HUES6 (cell line): Measurements from ENCODE around the gene AAR2.

Experiments used
- H3K27ac ChIP-seq: 2 replicates; pipeline ENCODE4 v1.7.0; 2013; ENCODE audit warnings: low read depth, mild to moderate bottlenecking, low read length, inconsistent platforms
- H3K27me3 ChIP-seq: 2 replicates; pipeline ENCODE4 v1.6.1; 2013; ENCODE audit warnings: low read length; ENCODE audit not compliant: control insufficient read depth, insufficient read depth
- H3K36me3 ChIP-seq: 2 replicates; pipeline ENCODE4 v1.6.1; 2013; ENCODE audit warnings: low read length; ENCODE audit not compliant: control insufficient read depth, insufficient read depth
- H3K4me1 ChIP-seq: 2 replicates; pipeline ENCODE4 v1.6.1; 2013; ENCODE audit warnings: low read length; ENCODE audit not compliant: control insufficient read depth, insufficient read depth
- H3K4me3 ChIP-seq: 2 replicates; pipeline ENCODE4 v1.5.1; 2013; ENCODE audit warnings: low read depth, low read length
- H3K9ac ChIP-seq: one replicate; pipeline ENCODE4 v1.6.1; 2013; ENCODE audit warnings: mild to moderate bottlenecking, low read length
- H3K9me3 ChIP-seq: 2 replicates; pipeline ENCODE4 v1.6.1; 2013; ENCODE audit warnings: low read depth, low read length; ENCODE audit not compliant: control insufficient read depth, insufficient read depth

The AAR2 gene

GRCh38 chr20:36206068-36206467, 30.2 kb upstream of the AAR2 start:
- no peak overlapping the region for H3K27ac ChIP-seq
- no peak overlapping the region for H3K4me3 ChIP-seq
- H3K27me3 ChIP-seq: no peaks in the 10 kb centered on the region
- no peak overlapping the region for H3K9ac ChIP-seq
- no peaks in the 10 kb centered on the region for H3K9me3 ChIP-seq
- 0 out of 2 replicates have a peak, but pooled peaks cover 3% of the 10 kb centered on the region for H3K4me1 ChIP-seq
- H3K36me3 ChIP-seq: 0 out of 2 replicates have a peak, but pooled peaks cover 3% of the 10 kb centered on the region

DNA sequence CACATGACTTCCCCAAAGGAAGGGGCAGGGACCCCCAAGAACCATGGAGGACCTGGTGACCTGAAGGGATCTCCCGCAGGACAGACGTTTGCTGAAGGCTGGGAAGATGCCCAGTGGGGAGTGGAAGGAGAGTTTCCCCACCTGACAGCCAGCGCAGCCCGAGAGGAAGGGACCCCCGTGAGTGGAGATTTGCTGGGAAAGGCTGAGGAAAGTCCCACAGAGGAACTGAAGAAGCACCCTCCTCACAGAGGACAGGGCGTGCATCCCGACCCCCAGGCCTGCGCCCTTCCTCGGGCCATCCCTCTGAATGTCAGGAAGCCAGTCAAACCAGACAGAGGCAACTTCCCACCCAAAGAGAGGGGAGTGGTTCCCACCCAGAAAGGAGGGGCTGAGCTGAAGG, 29.6 kb upstream of the AAR2 start:
- Histone ChIP-seq H3K27me3 (no peaks in the 10 kb centered on the region), H3K4me3 (no peak overlapping the region), H3K4me1 (0 out of 2 replicates have a peak, but pooled peaks cover 3% of the 10 kb centered on the region), H3K9me3 (no peaks in the 10 kb centered on the region), H3K27ac (no peak overlapping the region), H3K36me3 (0 out of 2 replicates have a peak, but pooled peaks cover 3% of the 10 kb centered on the region), H3K9ac (no peak overlapping the region)

- H3K27ac ChIP-seq: no peak overlapping the region
- H3K9ac ChIP-seq: no peak overlapping the region
- 0 out of 2 replicates have a peak, but pooled peaks cover 3% of the 10 kb centered on the region for H3K4me1 ChIP-seq
- H3K9me3 ChIP-seq: no peaks in the 10 kb centered on the region
- no peaks in the 10 kb centered on the region for H3K27me3 ChIP-seq
- 0 out of 2 replicates have a peak, but pooled peaks cover 3% of the 10 kb centered on the region for H3K36me3 ChIP-seq
- no peak overlapping the region for H3K4me3 ChIP-seq
Observed at GRCh38 chr20:36207602-36208001, 28.7 kb upstream of the AAR2 start.

DNA sequence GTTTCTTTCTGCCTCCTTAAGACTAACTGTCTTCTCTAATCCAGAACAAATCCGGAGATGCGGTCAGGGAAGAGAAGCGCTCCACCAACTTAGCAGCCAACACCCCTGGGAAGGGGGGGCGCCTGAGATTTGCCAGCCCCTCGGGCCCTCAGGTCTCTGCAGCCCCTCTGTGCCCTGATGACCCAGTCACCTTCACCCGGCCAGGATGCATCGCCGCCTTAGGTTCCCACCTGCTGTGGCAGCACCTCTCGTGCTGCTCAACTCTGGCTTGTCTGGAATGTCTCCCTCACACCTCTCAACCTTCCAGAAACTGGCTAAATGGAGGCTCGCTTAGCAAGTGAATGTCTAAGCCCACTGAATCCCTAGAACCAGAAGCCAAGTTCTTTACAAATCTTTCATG, 28.0 kb upstream of the AAR2 start:
- Histone ChIP-seq H3K36me3 (0 out of 2 replicates have a peak, but pooled peaks cover 3% of the 10 kb centered on the region), H3K9me3 (no peaks in the 10 kb centered on the region), H3K27ac (no peak overlapping the region), H3K9ac (no peak overlapping the region), H3K27me3 (no peaks in the 10 kb centered on the region), H3K4me1 (no peaks in the 10 kb centered on the region), H3K4me3 (no peak overlapping the region)

GRCh38 chr20:36210436-36211021, 25.7 kb upstream of the AAR2 start:
- H3K9ac ChIP-seq: no peak overlapping the region
- H3K4me1 ChIP-seq: no peaks in the 10 kb centered on the region
- H3K27me3 ChIP-seq: no peaks in the 10 kb centered on the region
- H3K27ac ChIP-seq: no peak overlapping the region
- H3K36me3 ChIP-seq: 0 out of 2 replicates have a peak, but pooled peaks cover 3% of the 10 kb centered on the region
- no peak overlapping the region for H3K4me3 ChIP-seq
- no peaks in the 10 kb centered on the region for H3K9me3 ChIP-seq

DNA sequence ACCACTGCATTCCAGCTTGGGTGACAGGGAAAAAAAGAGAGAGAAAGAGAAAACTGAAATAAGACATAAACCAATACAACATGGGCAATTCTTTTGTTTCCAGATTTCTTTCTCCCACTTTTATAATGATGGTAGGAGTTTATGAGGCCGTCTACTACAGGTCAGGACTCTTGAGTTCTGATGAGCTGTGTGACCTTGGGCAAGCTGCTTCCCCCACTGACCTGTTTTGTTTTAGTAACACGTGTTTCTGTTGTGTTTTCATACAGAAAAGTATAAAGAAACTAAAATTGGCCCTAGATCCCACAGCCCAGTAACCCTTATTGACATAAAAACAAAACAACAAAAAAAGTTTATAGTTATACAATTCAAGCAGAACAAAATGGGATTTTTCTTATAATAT, 22.9 kb upstream of the AAR2 start:
- H3K27me3 ChIP-seq: no peaks in the 10 kb centered on the region
- H3K4me3 ChIP-seq: no peak overlapping the region
- H3K36me3 ChIP-seq: no peaks in the 10 kb centered on the region
- H3K9me3 ChIP-seq: no peaks in the 10 kb centered on the region
- H3K27ac ChIP-seq: no peak overlapping the region
- no peaks in the 10 kb centered on the region for H3K4me1 ChIP-seq
- H3K9ac ChIP-seq: no peak overlapping the region

GRCh38 chr20:36214684-36215256, 21.5 kb upstream of the AAR2 start:
- H3K36me3 ChIP-seq: no peaks in the 10 kb centered on the region
- H3K4me3 ChIP-seq: no peak overlapping the region
- H3K27ac ChIP-seq: no peak overlapping the region
- no peaks in the 10 kb centered on the region for H3K4me1 ChIP-seq
- no peaks in the 10 kb centered on the region for H3K9me3 ChIP-seq
- no peak overlapping the region for H3K9ac ChIP-seq
- H3K27me3 ChIP-seq: no peaks in the 10 kb centered on the region

GRCh38 chr20:36215778-36216177, 20.5 kb upstream of the AAR2 start:
- Histone ChIP-seq H3K27ac (no peak overlapping the region), H3K4me1 (no peaks in the 10 kb centered on the region), H3K9ac (no peak overlapping the region), H3K4me3 (no peak overlapping the region), H3K36me3 (no peaks in the 10 kb centered on the region), H3K9me3 (no peaks in the 10 kb centered on the region), H3K27me3 (no peaks in the 10 kb centered on the region)

DNA sequence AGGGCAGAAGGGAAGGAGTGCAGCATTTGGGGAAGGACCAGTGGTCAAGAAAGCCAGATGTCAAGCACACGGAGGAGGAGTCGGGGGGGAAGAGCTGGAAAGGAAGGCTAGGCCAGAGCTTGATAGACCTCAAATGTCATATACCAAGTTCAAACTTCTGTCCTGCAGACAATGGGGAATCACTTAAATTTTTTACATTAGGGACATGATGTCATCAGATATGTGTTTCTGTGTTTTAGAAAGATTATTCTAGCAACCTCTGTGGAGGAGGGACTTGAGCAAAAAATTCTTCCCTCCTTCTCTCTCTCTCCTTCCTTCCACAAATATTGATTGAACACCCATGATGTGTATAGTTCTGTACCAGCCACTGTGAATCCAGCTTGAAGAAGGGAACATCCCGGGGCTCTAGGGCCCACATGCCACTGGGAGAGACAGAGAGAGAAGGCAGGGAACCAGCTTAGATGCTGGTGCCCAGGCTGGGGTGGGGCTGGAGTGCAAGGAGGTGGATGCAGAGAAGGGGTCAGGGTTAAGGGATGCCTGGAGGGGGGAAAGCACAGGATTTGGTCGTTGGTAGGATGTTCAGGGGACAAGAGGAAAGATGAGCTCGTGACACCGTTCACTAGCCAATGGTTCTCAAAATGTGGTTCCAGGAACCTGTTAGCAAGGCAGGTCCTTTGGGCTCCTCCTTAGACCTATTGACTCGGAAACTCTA, 19.8 kb upstream of the AAR2 start:
- Histone ChIP-seq H3K9me3 (no peaks in the 10 kb centered on the region), H3K27ac (no peak overlapping the region), H3K4me1 (no peaks in the 10 kb centered on the region), H3K9ac (no peak overlapping the region), H3K4me3 (no peak overlapping the region), H3K27me3 (no peaks in the 10 kb centered on the region), H3K36me3 (no peaks in the 10 kb centered on the region)

- Histone ChIP-seq H3K27me3 (no peaks in the 10 kb centered on the region), H3K27ac (no peak overlapping the region), H3K4me1 (no peaks in the 10 kb centered on the region), H3K36me3 (no peaks in the 10 kb centered on the region), H3K9ac (no peak overlapping the region), H3K4me3 (no peak overlapping the region), H3K9me3 (no peaks in the 10 kb centered on the region)
Observed at GRCh38 chr20:36217226-36217625, 19.1 kb upstream of the AAR2 start.

GRCh38 chr20:36218380-36219064, 17.8 kb upstream of the AAR2 start:
- no peaks in the 10 kb centered on the region for H3K27me3 ChIP-seq
- no peak overlapping the region for H3K27ac ChIP-seq
- no peaks in the 10 kb centered on the region for H3K9me3 ChIP-seq
- H3K36me3 ChIP-seq: no peaks in the 10 kb centered on the region
- H3K4me1 ChIP-seq: no peaks in the 10 kb centered on the region
- no peak overlapping the region for H3K9ac ChIP-seq
- H3K4me3 ChIP-seq: no peak overlapping the region
